ENCODE data around the gene LTB4R. TPM values are rescaled to one million over a fixed set of nuclear protein-coding genes. Genes with fewer than 3 reads are reported as not detected.

The LTB4R gene
- total RNA-seq, 1 experiment from 2014 or later = 9.4 TPM

- Mint-ChIP-seq H3K27me3 (ENCODE audit: low read depth) (no peaks in the 10 kb centered on the region), H3K4me1 (no peaks in the 10 kb centered on the region), H3K4me3 (no peak within 1 kb of the TSS), H3K9me3 (no peaks in the 10 kb centered on the region), H3K27ac (no peak within 1 kb of the TSS), H3K36me3 (peaks cover 4% of the 10 kb centered on the region; the same call in 1 of the 2 replicates)
- no peak for DNase-seq (ENCODE audit: low spot score)
- TF ChIP-seq, protein P1, sequence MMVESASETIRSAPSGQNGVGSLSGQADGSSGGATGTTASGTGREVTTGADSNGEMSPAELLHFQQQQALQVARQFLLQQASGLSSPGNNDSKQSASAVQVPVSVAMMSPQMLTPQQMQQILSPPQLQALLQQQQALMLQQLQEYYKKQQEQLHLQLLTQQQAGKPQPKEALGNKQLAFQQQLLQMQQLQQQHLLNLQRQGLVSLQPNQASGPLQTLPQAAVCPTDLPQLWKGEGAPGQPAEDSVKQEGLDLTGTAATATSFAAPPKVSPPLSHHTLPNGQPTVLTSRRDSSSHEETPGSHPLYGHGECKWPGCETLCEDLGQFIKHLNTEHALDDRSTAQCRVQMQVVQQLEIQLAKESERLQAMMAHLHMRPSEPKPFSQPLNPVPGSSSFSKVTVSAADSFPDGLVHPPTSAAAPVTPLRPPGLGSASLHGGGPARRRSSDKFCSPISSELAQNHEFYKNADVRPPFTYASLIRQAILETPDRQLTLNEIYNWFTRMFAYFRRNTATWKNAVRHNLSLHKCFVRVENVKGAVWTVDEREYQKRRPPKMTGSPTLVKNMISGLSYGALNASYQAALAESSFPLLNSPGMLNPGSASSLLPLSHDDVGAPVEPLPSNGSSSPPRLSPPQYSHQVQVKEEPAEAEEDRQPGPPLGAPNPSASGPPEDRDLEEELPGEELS (CRISPR knock-in tag; IDR thresholded peaks at IDR 0.05) = no peak
- TF ChIP-seq, protein P2, sequence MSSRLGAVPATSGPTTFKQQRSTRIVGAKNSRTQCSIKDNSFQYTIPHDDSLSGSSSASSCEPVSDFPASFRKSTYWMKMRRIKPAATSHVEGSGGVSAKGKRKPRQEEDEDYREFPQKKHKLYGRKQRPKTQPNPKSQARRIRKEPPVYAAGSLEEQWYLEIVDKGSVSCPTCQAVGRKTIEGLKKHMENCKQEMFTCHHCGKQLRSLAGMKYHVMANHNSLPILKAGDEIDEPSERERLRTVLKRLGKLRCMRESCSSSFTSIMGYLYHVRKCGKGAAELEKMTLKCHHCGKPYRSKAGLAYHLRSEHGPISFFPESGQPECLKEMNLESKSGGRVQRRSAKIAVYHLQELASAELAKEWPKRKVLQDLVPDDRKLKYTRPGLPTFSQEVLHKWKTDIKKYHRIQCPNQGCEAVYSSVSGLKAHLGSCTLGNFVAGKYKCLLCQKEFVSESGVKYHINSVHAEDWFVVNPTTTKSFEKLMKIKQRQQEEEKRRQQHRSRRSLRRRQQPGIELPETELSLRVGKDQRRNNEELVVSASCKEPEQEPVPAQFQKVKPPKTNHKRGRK (CRISPR knock-in tag; IDR thresholded peaks at IDR 0.05; ENCODE audit: borderline replicate concordance) = no peak
- TF ChIP-seq TP53 (CRISPR knock-in tag; IDR thresholded peaks at IDR 0.05) (no peak), ERG (CRISPR knock-in tag; IDR thresholded peaks at IDR 0.05) (no peak), GRHL2 (CRISPR knock-in tag; IDR thresholded peaks at IDR 0.05; ENCODE audit: insufficient replicate concordance, severe bottlenecking) (no peak), PRRX2 (CRISPR knock-in tag; IDR thresholded peaks at IDR 0.05) (no peak), ATF2 (CRISPR knock-in tag; IDR thresholded peaks at IDR 0.05; ENCODE audit: borderline replicate concordance, low read depth) (no peak), ZNF121 (CRISPR knock-in tag; IDR thresholded peaks at IDR 0.05) (no peak), RORB (CRISPR knock-in tag; IDR thresholded peaks at IDR 0.05) (no peak), GABPB1 (CRISPR knock-in tag; IDR thresholded peaks at IDR 0.05) (no peak), ZNF416 (CRISPR knock-in tag; IDR thresholded peaks at IDR 0.05) (no peak)
- TF ChIP-seq, protein P3, sequence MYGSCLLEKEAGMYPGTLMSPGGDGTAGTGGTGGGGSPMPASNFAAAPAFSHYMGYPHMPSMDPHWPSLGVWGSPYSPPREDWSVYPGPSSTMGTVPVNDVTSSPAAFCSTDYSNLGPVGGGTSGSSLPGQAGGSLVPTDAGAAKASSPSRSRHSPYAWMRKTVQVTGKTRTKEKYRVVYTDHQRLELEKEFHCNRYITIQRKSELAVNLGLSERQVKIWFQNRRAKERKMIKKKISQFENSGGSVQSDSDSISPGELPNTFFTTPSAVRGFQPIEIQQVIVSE (CRISPR knock-in tag; IDR thresholded peaks at IDR 0.05; ENCODE audit: borderline replicate concordance) = no peak
- TF ChIP-seq, protein P4, sequence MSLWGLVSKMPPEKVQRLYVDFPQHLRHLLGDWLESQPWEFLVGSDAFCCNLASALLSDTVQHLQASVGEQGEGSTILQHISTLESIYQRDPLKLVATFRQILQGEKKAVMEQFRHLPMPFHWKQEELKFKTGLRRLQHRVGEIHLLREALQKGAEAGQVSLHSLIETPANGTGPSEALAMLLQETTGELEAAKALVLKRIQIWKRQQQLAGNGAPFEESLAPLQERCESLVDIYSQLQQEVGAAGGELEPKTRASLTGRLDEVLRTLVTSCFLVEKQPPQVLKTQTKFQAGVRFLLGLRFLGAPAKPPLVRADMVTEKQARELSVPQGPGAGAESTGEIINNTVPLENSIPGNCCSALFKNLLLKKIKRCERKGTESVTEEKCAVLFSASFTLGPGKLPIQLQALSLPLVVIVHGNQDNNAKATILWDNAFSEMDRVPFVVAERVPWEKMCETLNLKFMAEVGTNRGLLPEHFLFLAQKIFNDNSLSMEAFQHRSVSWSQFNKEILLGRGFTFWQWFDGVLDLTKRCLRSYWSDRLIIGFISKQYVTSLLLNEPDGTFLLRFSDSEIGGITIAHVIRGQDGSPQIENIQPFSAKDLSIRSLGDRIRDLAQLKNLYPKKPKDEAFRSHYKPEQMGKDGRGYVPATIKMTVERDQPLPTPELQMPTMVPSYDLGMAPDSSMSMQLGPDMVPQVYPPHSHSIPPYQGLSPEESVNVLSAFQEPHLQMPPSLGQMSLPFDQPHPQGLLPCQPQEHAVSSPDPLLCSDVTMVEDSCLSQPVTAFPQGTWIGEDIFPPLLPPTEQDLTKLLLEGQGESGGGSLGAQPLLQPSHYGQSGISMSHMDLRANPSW (CRISPR knock-in tag; conservative IDR thresholded peaks at IDR 0.05; ENCODE audit: low read depth) = no peak
- peak; percentile 71 for ATAC-seq
- CTCF ChIA-PET = interaction anchor here (1.0 to 2.6 kb wide), 4 partner anchors 8 to 47 kb away, joined by 4 to 17 read pairs (median 6); partner anchors contain the start of genes CIDEB, RABGGTA and TINF2
- POLR2A ChIA-PET = interaction anchor here (0.9 kb wide), 1 partner anchor 8 kb away, joined by 5 read pairs; the partner anchor contains the start of gene RABGGTA
Measured at GRCh38 chr14:24262821-24263733, 48.2 kb upstream of the LTB4R start, which contains the start of gene TGM1. Gene TGM1, minus strand, starts transcription at chr14:24263177. Its CDS starts 825 bp downstream, at chr14:24262352.

Measured in WTC11 (cell line).